Endodermal cell (in vitro differentiated cells): ENCODE results near the gene TMEM267. TPM values are rescaled to one million over a fixed set of nuclear protein-coding genes. Genes with fewer than 3 reads are reported as not detected.

Experiments
- DNase-seq: peaks from one replicate; pipeline ENCODE4 v3.0.0-alpha.2; 2017
- H3K27ac ChIP-seq: 2 replicates; pipeline ENCODE4 v1.5.1; 2013; ENCODE audit warnings: mild to moderate bottlenecking, low read depth, low read length, moderate library complexity
- H3K27me3 ChIP-seq: 2 replicates; pipeline ENCODE4 v1.6.1; 2013; ENCODE audit warnings: mild to moderate bottlenecking, low read length, moderate library complexity; ENCODE audit not compliant: insufficient read depth, control insufficient read depth, poor library complexity, severe bottlenecking
- H3K36me3 ChIP-seq: 2 replicates; pipeline ENCODE4 v1.7.0; 2013; ENCODE audit warnings: mild to moderate bottlenecking, low read length, moderate library complexity; ENCODE audit not compliant: control insufficient read depth, insufficient read depth
- H3K4me1 ChIP-seq: one replicate; pipeline ENCODE4 v1.7.0; 2013; ENCODE audit warnings: low read length; ENCODE audit not compliant: control insufficient read depth, insufficient read depth
- H3K4me3 ChIP-seq: 2 replicates; pipeline ENCODE4 v1.5.1; 2013; ENCODE audit warnings: mild to moderate bottlenecking, low read length, moderate library complexity
- H3K9ac ChIP-seq: 2 replicates; pipeline ENCODE4 v1.6.1; 2013; ENCODE audit warnings: mild to moderate bottlenecking, low read length, moderate library complexity; ENCODE audit not compliant: poor library complexity, severe bottlenecking; ENCODE audit errors: extremely low read depth
- H3K9me3 ChIP-seq: 2 replicates; pipeline ENCODE4 v1.6.1; 2013; ENCODE audit warnings: mild to moderate bottlenecking, low read length, moderate library complexity; ENCODE audit not compliant: control insufficient read depth
- H3K27ac Mint-ChIP-seq: 2 replicates; pipeline ENCODE4 v1.8.0; 2020; ENCODE audit warnings: mixed read lengths
- H3K27me3 Mint-ChIP-seq: 2 replicates; pipeline ENCODE4 v1.8.0; 2021; ENCODE audit warnings: mild to moderate bottlenecking, mixed read lengths; ENCODE audit not compliant: insufficient read depth
- H3K36me3 Mint-ChIP-seq: 2 replicates; pipeline ENCODE4 v1.8.0; 2020; ENCODE audit warnings: low read depth, mixed read lengths
- H3K4me1 Mint-ChIP-seq: 2 replicates; pipeline ENCODE4 v1.8.0; 2020; ENCODE audit warnings: mixed read lengths
- H3K4me3 Mint-ChIP-seq: 2 replicates; pipeline ENCODE4 v1.8.0; 2020; ENCODE audit warnings: mild to moderate bottlenecking, moderate library complexity, mixed read lengths
- H3K9me3 Mint-ChIP-seq: 2 replicates; pipeline ENCODE4 v1.8.0; 2020; ENCODE audit warnings: mild to moderate bottlenecking, mixed read lengths
- WGBS, 2 experiments: methylation state at CpG; one replicate each; pipeline versions ENCODE4 v1.1.5 to v1.1.7; 2013; ENCODE audit warnings: missing lambda C conversion rate in 2 of 2, mixed read lengths in 1 of 2; ENCODE audit not compliant: insufficient coverage in 1 of 2, insufficient read length in 1 of 2; 5-methylcytosine and 5-hydroxymethylcytosine counted together
- total RNA-seq, 2 donors: library from RNA; stranded (reverse); fragmentation: NEBNext Ultra II Directional in 1 of 2; extraction: Animal tissue kit (Norgen Biotek cat#: 25700) in 1 of 2; gene quantifications; 2 replicates in 1 of 2; 3 replicates in 1 of 2; pipeline ENCODE4 v1.2.1, GENCODE V29; 2021
- TF ChIP-seq, protein P1 (sequence below): fragments of 200-600 bp; sonication (generic); conservative IDR thresholded peaks from 2 replicates; pipeline ENCODE4 v1.5.0; 2021; ENCODE audit warnings: antibody characterized with exemption, mild to moderate bottlenecking

Gene TMEM267
- total RNA-seq, 2 donors from 2014 or later, result 8.3 to 8.9 TPM

DNA sequence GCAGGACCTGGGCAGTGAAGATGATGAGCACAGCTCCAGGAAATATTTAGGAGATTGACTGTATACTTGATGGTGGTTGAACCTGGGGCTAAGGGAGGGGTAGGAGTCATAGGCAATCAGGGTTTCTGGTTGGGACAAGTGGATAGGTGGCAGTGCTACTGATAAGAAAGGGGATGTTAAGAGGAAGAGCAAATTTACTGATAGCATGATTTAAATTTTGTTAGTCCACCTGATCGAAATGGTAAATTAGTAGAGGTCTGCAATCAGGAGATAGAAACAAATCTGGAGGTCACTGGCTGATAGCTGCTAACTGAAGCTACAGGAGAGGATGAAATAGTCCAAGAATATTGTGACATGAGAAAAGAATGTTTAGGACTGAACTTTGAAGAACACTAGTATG is 37.0 kb upstream of the TMEM267 start:
- H3K4me1 Mint-ChIP-seq, result peaks cover 6% of the 10 kb centered on the region
- peaks cover 2% of the 10 kb centered on the region for H3K27me3 Mint-ChIP-seq
- H3K4me1 ChIP-seq, result no peaks in the 10 kb centered on the region
- H3K27ac ChIP-seq, result no peak overlapping the region
- H3K4me3 ChIP-seq, result no peak overlapping the region
- 92 to 96% methylated on average over 1 of the region's 1 CpG for WGBS, 2 experiments
- no peaks in the 10 kb centered on the region for H3K9me3 ChIP-seq
- no peak for DNase-seq
- peaks cover 19% of the 10 kb centered on the region for H3K36me3 ChIP-seq
- no peak overlapping the region for H3K4me3 Mint-ChIP-seq
- H3K9me3 Mint-ChIP-seq, result peaks cover 10% of the 10 kb centered on the region
- no peaks in the 10 kb centered on the region for H3K27me3 ChIP-seq
- H3K9ac ChIP-seq, result no peak overlapping the region
- no peak overlapping the region for H3K27ac Mint-ChIP-seq
- H3K36me3 Mint-ChIP-seq, result peaks cover 32% of the 10 kb centered on the region
- TF ChIP-seq, protein P1, sequence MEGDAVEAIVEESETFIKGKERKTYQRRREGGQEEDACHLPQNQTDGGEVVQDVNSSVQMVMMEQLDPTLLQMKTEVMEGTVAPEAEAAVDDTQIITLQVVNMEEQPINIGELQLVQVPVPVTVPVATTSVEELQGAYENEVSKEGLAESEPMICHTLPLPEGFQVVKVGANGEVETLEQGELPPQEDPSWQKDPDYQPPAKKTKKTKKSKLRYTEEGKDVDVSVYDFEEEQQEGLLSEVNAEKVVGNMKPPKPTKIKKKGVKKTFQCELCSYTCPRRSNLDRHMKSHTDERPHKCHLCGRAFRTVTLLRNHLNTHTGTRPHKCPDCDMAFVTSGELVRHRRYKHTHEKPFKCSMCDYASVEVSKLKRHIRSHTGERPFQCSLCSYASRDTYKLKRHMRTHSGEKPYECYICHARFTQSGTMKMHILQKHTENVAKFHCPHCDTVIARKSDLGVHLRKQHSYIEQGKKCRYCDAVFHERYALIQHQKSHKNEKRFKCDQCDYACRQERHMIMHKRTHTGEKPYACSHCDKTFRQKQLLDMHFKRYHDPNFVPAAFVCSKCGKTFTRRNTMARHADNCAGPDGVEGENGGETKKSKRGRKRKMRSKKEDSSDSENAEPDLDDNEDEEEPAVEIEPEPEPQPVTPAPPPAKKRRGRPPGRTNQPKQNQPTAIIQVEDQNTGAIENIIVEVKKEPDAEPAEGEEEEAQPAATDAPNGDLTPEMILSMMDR, result no peak

DNA sequence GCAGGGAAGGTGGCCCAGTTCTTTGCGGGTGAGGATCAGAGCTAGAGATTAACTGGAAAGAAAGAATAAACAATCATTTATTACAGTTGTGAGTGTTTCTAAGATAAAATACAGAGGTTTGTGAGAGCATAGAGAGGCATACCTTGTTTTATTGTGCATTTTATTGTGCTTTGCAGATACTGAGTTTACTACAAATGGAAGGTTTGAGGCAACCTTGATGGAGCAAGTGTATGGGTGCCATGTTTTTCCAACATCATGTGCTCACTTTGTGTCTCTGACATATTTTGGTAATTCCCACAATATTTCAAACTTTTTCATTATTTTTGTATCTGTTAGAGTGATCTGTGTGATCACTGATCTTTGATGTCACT is 32.0 kb upstream of the TMEM267 start:
- no peak for DNase-seq
- Mint-ChIP-seq H3K27me3 (peaks cover 2% of the 10 kb centered on the region), H3K4me1 (peaks cover 21% of the 10 kb centered on the region), H3K27ac (peak overlapping the region; percentile 94), H3K9me3 (peaks cover 12% of the 10 kb centered on the region), H3K4me3 (peak overlapping the region; percentile 85), H3K36me3 (peaks cover 16% of the 10 kb centered on the region)
- Histone ChIP-seq H3K4me1 (no peaks in the 10 kb centered on the region), H3K36me3 (no peaks in the 10 kb centered on the region), H3K9ac (no peak overlapping the region), H3K4me3 (peak overlapping the region; percentile 94), H3K27me3 (no peaks in the 10 kb centered on the region), H3K9me3 (peaks cover 12% of the 10 kb centered on the region), H3K27ac (no peak overlapping the region)
- WGBS, 2 experiments, result 68% methylated on average over 1 of the region's 1 CpG; no CpG with 5 or more reads in 1 of the 2 experiments
- TF ChIP-seq, protein P1, result no peak

DNA sequence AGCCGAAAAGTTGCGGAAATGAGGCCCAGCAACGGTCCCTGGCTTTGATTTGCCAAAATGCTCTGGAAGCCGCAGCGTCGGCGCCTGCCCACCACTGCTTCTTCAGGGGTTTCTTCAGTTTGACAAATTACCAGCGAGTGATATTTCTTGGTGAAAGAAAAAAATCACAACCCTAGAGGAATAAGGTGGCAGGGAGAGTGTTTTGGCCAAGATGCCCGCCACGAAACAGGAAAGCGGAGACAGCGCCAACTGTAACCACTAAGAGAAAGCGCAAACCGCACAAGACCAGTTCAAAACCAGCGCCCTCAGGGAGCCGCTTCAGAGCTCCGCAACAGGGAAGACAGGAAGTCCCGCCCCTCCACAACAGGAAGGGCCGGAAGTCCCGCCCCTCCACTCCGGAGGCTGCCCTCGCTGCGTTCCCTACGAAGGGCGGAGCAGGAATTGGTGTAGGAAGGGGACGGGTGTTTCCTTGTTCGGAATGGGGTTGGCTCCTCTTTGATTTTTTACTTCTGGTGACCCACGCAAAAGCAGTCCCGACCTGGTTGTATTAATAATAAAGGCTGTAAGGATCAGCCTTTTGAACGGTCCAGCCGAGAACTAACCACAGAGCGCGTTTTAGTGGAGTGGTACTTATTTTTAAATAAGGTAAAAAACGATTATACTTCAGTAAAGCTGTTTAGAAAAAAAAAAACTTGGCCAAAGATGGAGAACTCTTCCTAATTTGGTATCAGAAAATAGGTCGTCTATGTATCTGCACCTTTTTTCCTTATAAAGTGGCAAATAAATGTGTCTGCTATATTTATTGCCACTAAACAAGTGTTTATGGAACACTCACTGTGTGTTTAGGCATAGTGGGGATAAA is 31.4 kb upstream of the TMEM267 start, which contains the start of gene C5orf34:
Gene C5orf34 (minus strand): TSS at position 333 of the 862 bp plus-strand sequence. CDS start 5,809 bp downstream, outside the sequence.
- peaks cover 2% of the 10 kb centered on the region for H3K27me3 Mint-ChIP-seq
- H3K27ac Mint-ChIP-seq, result peak within 1 kb of the TSS; percentile 94
- Histone ChIP-seq H3K4me3 (peak within 1 kb of the TSS; percentile 94), H3K9ac (peak within 1 kb of the TSS; percentile 95), H3K9me3 (peaks cover 12% of the 10 kb centered on the region), H3K27me3 (no peaks in the 10 kb centered on the region), H3K4me1 (no peaks in the 10 kb centered on the region), H3K27ac (peak within 1 kb of the TSS; percentile 82), H3K36me3 (no peaks in the 10 kb centered on the region)
- peak; percentile 98 for DNase-seq
- H3K36me3 Mint-ChIP-seq, result peaks cover 21% of the 10 kb centered on the region
- peak within 1 kb of the TSS; percentile 85 for H3K4me3 Mint-ChIP-seq
- peaks cover 18% of the 10 kb centered on the region for H3K4me1 Mint-ChIP-seq
- peaks cover 18% of the 10 kb centered on the region for H3K9me3 Mint-ChIP-seq
- TF ChIP-seq, protein P1, result no peak
- 1% methylated on average over 19 to 35 of the region's 35 CpGs for WGBS, 2 experiments
